IPS-15b (cell line): Measurements from ENCODE around the gene NOSTRIN.

ENCODE experiments used
- H3K27me3 ChIP-seq: one replicate; pipeline ENCODE4 v1.6.1; 2013; ENCODE audit warnings: low read length; ENCODE audit not compliant: control insufficient read depth, insufficient read depth
- H3K36me3 ChIP-seq: one replicate; pipeline ENCODE4 v1.6.1; 2013; ENCODE audit warnings: low read length; ENCODE audit not compliant: control insufficient read depth, insufficient read depth
- H3K4me1 ChIP-seq: one replicate; pipeline ENCODE4 v1.6.1; 2013; ENCODE audit warnings: mild to moderate bottlenecking, low read length; ENCODE audit not compliant: control insufficient read depth, insufficient read depth
- H3K4me3 ChIP-seq: one replicate; pipeline ENCODE4 v1.5.1; 2013; ENCODE audit warnings: low read depth, low read length
- H3K9ac ChIP-seq: one replicate; pipeline ENCODE4 v1.6.1; 2013; ENCODE audit warnings: low read depth, mild to moderate bottlenecking, low read length
- H3K9me3 ChIP-seq: one replicate; pipeline ENCODE4 v1.6.1; 2013; ENCODE audit warnings: mild to moderate bottlenecking, low read length; ENCODE audit not compliant: control insufficient read depth, insufficient read depth

Gene NOSTRIN

GRCh38 chr2:168830958-168831357 lies 28.5 kb downstream of the NOSTRIN start:
- H3K4me1 ChIP-seq: no peaks in the 10 kb centered on the region
- no peak overlapping the region for H3K4me3 ChIP-seq
- H3K9ac ChIP-seq: no peak overlapping the region
- no peaks in the 10 kb centered on the region for H3K36me3 ChIP-seq
- no peaks in the 10 kb centered on the region for H3K9me3 ChIP-seq
- H3K27me3 ChIP-seq: no peaks in the 10 kb centered on the region

GRCh38 chr2:168831662-168832061 lies 29.2 kb downstream of the NOSTRIN start:
- Histone ChIP-seq H3K9ac (no peak overlapping the region), H3K36me3 (no peaks in the 10 kb centered on the region)

GRCh38 chr2:168835969-168836368 lies 33.5 kb downstream of the NOSTRIN start:
- Histone ChIP-seq H3K9ac (no peak overlapping the region), H3K4me1 (no peaks in the 10 kb centered on the region), H3K9me3 (no peaks in the 10 kb centered on the region), H3K4me3 (no peak overlapping the region), H3K27me3 (no peaks in the 10 kb centered on the region), H3K36me3 (no peaks in the 10 kb centered on the region)

More at GRCh38 chr2:168831662-168832061, 29.2 kb downstream of the NOSTRIN start:
- Histone ChIP-seq H3K9me3 (no peaks in the 10 kb centered on the region), H3K4me3 (no peak overlapping the region), H3K27me3 (no peaks in the 10 kb centered on the region), H3K4me1 (no peaks in the 10 kb centered on the region)

- no peaks in the 10 kb centered on the region for H3K4me1 ChIP-seq
- H3K36me3 ChIP-seq: no peaks in the 10 kb centered on the region
- H3K9ac ChIP-seq: no peak overlapping the region
- H3K27me3 ChIP-seq: no peaks in the 10 kb centered on the region
- H3K9me3 ChIP-seq: no peaks in the 10 kb centered on the region
- no peak overlapping the region for H3K4me3 ChIP-seq
These were observed 39.0 kb downstream of the NOSTRIN start for GRCh38 chr2:168841445-168841844.

- H3K27me3 ChIP-seq: no peaks in the 10 kb centered on the region
- H3K36me3 ChIP-seq: no peaks in the 10 kb centered on the region
- no peaks in the 10 kb centered on the region for H3K9me3 ChIP-seq
- H3K4me1 ChIP-seq: no peaks in the 10 kb centered on the region
- no peak overlapping the region for H3K9ac ChIP-seq
- no peak overlapping the region for H3K4me3 ChIP-seq
These were observed 40.8 kb downstream of the NOSTRIN start for GRCh38 chr2:168843253-168843652.

GRCh38 chr2:168848225-168848624 lies 45.8 kb downstream of the NOSTRIN start:
- no peaks in the 10 kb centered on the region for H3K36me3 ChIP-seq
- H3K9ac ChIP-seq: no peak overlapping the region
- H3K4me3 ChIP-seq: no peak overlapping the region
- H3K4me1 ChIP-seq: no peaks in the 10 kb centered on the region
- H3K9me3 ChIP-seq: no peaks in the 10 kb centered on the region
- H3K27me3 ChIP-seq: no peaks in the 10 kb centered on the region

- Histone ChIP-seq H3K36me3 (no peaks in the 10 kb centered on the region), H3K9me3 (no peaks in the 10 kb centered on the region), H3K27me3 (no peaks in the 10 kb centered on the region), H3K4me3 (no peak overlapping the region), H3K4me1 (no peaks in the 10 kb centered on the region), H3K9ac (no peak overlapping the region)
These were observed 47.2 kb downstream of the NOSTRIN start for GRCh38 chr2:168849610-168850009.

- H3K27me3 ChIP-seq: no peaks in the 10 kb centered on the region
- H3K36me3 ChIP-seq: no peaks in the 10 kb centered on the region
- H3K9me3 ChIP-seq: no peaks in the 10 kb centered on the region
- H3K4me3 ChIP-seq: no peak overlapping the region
- no peak overlapping the region for H3K9ac ChIP-seq
- no peaks in the 10 kb centered on the region for H3K4me1 ChIP-seq
These were observed 48.4 kb downstream of the NOSTRIN start for GRCh38 chr2:168850846-168851245.

GRCh38 chr2:168851674-168852320 lies 49.4 kb downstream of the NOSTRIN start:
- H3K36me3 ChIP-seq: no peaks in the 10 kb centered on the region

GRCh38 chr2:168852481-168852880 lies 50.0 kb downstream of the NOSTRIN start:
- H3K9ac ChIP-seq: no peak overlapping the region
- no peaks in the 10 kb centered on the region for H3K27me3 ChIP-seq
- no peaks in the 10 kb centered on the region for H3K9me3 ChIP-seq
- H3K4me3 ChIP-seq: no peak overlapping the region
- H3K4me1 ChIP-seq: peaks cover 5% of the 10 kb centered on the region
- no peaks in the 10 kb centered on the region for H3K36me3 ChIP-seq

More at GRCh38 chr2:168851674-168852320, 49.4 kb downstream of the NOSTRIN start:
- Histone ChIP-seq H3K4me3 (no peak overlapping the region), H3K27me3 (no peaks in the 10 kb centered on the region), H3K9me3 (no peaks in the 10 kb centered on the region), H3K9ac (no peak overlapping the region), H3K4me1 (peaks cover 4% of the 10 kb centered on the region)

- Histone ChIP-seq H3K4me1 (peaks cover 5% of the 10 kb centered on the region), H3K4me3 (no peak overlapping the region), H3K9me3 (no peaks in the 10 kb centered on the region), H3K27me3 (no peaks in the 10 kb centered on the region), H3K36me3 (no peaks in the 10 kb centered on the region), H3K9ac (no peak overlapping the region)
These were observed 51.0 kb downstream of the NOSTRIN start for GRCh38 chr2:168853471-168853870.

- Histone ChIP-seq H3K27me3 (no peaks in the 10 kb centered on the region), H3K4me1 (peaks cover 5% of the 10 kb centered on the region), H3K9me3 (no peaks in the 10 kb centered on the region), H3K36me3 (no peaks in the 10 kb centered on the region), H3K9ac (no peak overlapping the region), H3K4me3 (no peak overlapping the region)
These were observed 52.2 kb downstream of the NOSTRIN start for GRCh38 chr2:168854651-168855050.
